NCI-H2227 treated with DMSO at 0.1 percent for 48 hours (cell line): Measurements from ENCODE around the gene SARM1.
A peak's percentile ranks its signal among the peaks of the same experiment; 100 is the strongest.
"Not testable (repeated sequence)": the region's sequence is repeated elsewhere in the genome, so short reads cannot be mapped to it uniquely, and the experiment has no call there.

ENCODE experiments used
- DNase-seq: peaks from one replicate; lab custom pipeline; 2025; lab: John Stamatoyannopoulos, UW

The SARM1 gene

GRCh38 chr17:28425206-28425605 lies 53.7 kb downstream of the SARM1 start:
- DNase-seq = no peak

- DNase-seq = no peak
Measured at GRCh38 chr17:28426081-28426519, 54.6 kb downstream of the SARM1 start.

- peak; percentile 29 for DNase-seq
Measured at GRCh38 chr17:28427371-28427770, 55.9 kb downstream of the SARM1 start.

- not testable (repeated sequence) for DNase-seq
Measured at GRCh38 chr17:28427982-28428381, 56.5 kb downstream of the SARM1 start.

- DNase-seq = no peak
Measured at GRCh38 chr17:28433721-28434120, 62.2 kb downstream of the SARM1 start.

GRCh38 chr17:28434326-28434725 lies 62.8 kb downstream of the SARM1 start:
- DNase-seq = not testable (repeated sequence)

- no peak for DNase-seq
Measured at GRCh38 chr17:28443901-28444638, 72.6 kb downstream of the SARM1 start.

- DNase-seq = no peak
Measured at GRCh38 chr17:28446716-28447395, 75.4 kb downstream of the SARM1 start.

- DNase-seq = no peak
Measured at GRCh38 chr17:28447396-28447760, 75.9 kb downstream of the SARM1 start.

- no peak for DNase-seq
Measured at GRCh38 chr17:28449859-28450258, 78.4 kb downstream of the SARM1 start.
